Measurements from ENCODE around the gene ICA1.

The ICA1 gene

GRCh38 chr7:8211725-8212096, 50.3 kb downstream of the ICA1 start:
- Histone ChIP-seq H3K4me2 (no peak overlapping the region), H3K27me3 (ENCODE audit: insufficient read depth, low read depth) (no peaks in the 10 kb centered on the region), H3K79me2 (ENCODE audit: insufficient read depth, low read depth) (no peaks in the 10 kb centered on the region), H3K36me3 (ENCODE audit: insufficient read depth) (no peaks in the 10 kb centered on the region), H3K4me1 (ENCODE audit: low read depth, poor library complexity, severe bottlenecking) (peaks cover 14% of the 10 kb centered on the region), H2AFZ (ENCODE audit: low read depth) (no peak overlapping the region), H3K4me3 (IDR thresholded peaks at IDR 0.05; ENCODE audit: insufficient read depth, low read depth, low read length) (no peak overlapping the region), H4K20me1 (ENCODE audit: insufficient read depth) (no peaks in the 10 kb centered on the region), H3K9ac (no peak overlapping the region), H3K27ac (no peak overlapping the region)
- TF ChIP-seq CTCF (conservative IDR thresholded peaks at IDR 0.05; ENCODE audit: low read depth, low read length): no peak

- Histone ChIP-seq H3K27me3 (ENCODE audit: insufficient read depth, low read depth) (no peaks in the 10 kb centered on the region), H2AFZ (ENCODE audit: low read depth) (no peak overlapping the region), H3K9ac (no peak overlapping the region), H3K4me1 (ENCODE audit: low read depth, poor library complexity, severe bottlenecking) (peaks cover 14% of the 10 kb centered on the region), H3K4me2 (no peak overlapping the region), H3K79me2 (ENCODE audit: insufficient read depth, low read depth) (no peaks in the 10 kb centered on the region), H3K36me3 (ENCODE audit: insufficient read depth) (no peaks in the 10 kb centered on the region), H3K27ac (no peak overlapping the region), H4K20me1 (ENCODE audit: insufficient read depth) (no peaks in the 10 kb centered on the region), H3K4me3 (IDR thresholded peaks at IDR 0.05; ENCODE audit: insufficient read depth, low read depth, low read length) (no peak overlapping the region)
- TF ChIP-seq CTCF (conservative IDR thresholded peaks at IDR 0.05; ENCODE audit: low read depth, low read length): no peak
Observed at GRCh38 chr7:8210845-8211724, 50.9 kb downstream of the ICA1 start.

GRCh38 chr7:8209353-8209752, 52.6 kb downstream of the ICA1 start:
- Histone ChIP-seq H3K27me3 (ENCODE audit: insufficient read depth, low read depth) (no peaks in the 10 kb centered on the region), H2AFZ (ENCODE audit: low read depth) (no peak overlapping the region), H3K79me2 (ENCODE audit: insufficient read depth, low read depth) (no peaks in the 10 kb centered on the region), H3K27ac (no peak overlapping the region), H3K4me2 (no peak overlapping the region), H3K4me3 (IDR thresholded peaks at IDR 0.05; ENCODE audit: insufficient read depth, low read depth, low read length) (no peak overlapping the region), H4K20me1 (ENCODE audit: insufficient read depth) (no peaks in the 10 kb centered on the region), H3K4me1 (ENCODE audit: low read depth, poor library complexity, severe bottlenecking) (peaks cover 9% of the 10 kb centered on the region), H3K36me3 (ENCODE audit: insufficient read depth) (no peaks in the 10 kb centered on the region), H3K9ac (no peak overlapping the region)
- TF ChIP-seq CTCF (conservative IDR thresholded peaks at IDR 0.05; ENCODE audit: low read depth, low read length): no peak

GRCh38 chr7:8208816-8209215, 53.2 kb downstream of the ICA1 start:
- no peak overlapping the region for H2AFZ ChIP-seq (ENCODE audit: low read depth)
- no peak for TF ChIP-seq CTCF (conservative IDR thresholded peaks at IDR 0.05; ENCODE audit: low read depth, low read length)
- H3K79me2 ChIP-seq (ENCODE audit: insufficient read depth, low read depth): no peaks in the 10 kb centered on the region
- peaks cover 4% of the 10 kb centered on the region for H3K4me1 ChIP-seq (ENCODE audit: low read depth, poor library complexity, severe bottlenecking)
- no peak overlapping the region for H3K4me3 ChIP-seq (IDR thresholded peaks at IDR 0.05; ENCODE audit: insufficient read depth, low read depth, low read length)
- no peak overlapping the region for H3K9ac ChIP-seq
- no peaks in the 10 kb centered on the region for H4K20me1 ChIP-seq (ENCODE audit: insufficient read depth)
- no peaks in the 10 kb centered on the region for H3K27me3 ChIP-seq (ENCODE audit: insufficient read depth, low read depth)
- H3K27ac ChIP-seq: no peak overlapping the region
- H3K4me2 ChIP-seq: no peak overlapping the region
- no peaks in the 10 kb centered on the region for H3K36me3 ChIP-seq (ENCODE audit: insufficient read depth)
